HepG2 (cell line): ENCODE data around the gene NRBF2.

Experiments used
- CTCF ChIP-seq: sonication (generic); formaldehyde crosslinking; IDR thresholded peaks from 2 replicates; pipeline ENCODE4 v1.5.0; 2020; ENCODE audit warnings: mild to moderate bottlenecking, missing genetic modification reagents, moderate library complexity
- EED ChIP-seq: sonication (generic); formaldehyde crosslinking; IDR thresholded peaks from 2 replicates; pipeline ENCODE4 v1.5.0; 2020; ENCODE audit warnings: mild to moderate bottlenecking, missing genetic modification reagents
- KLF16 ChIP-seq, 2 experiments: sonication (generic) in 1 of 2; formaldehyde crosslinking in 1 of 2; IDR thresholded peaks; 2 replicates each; pipeline versions ENCODE4 v1.6.1 to v1.8.0; 2016 to 2023; ENCODE audit warnings: missing genetic modification reagents in 2 of 2, missing compliant biosample characterization in 1 of 2
- NR2C2 ChIP-seq: sonication (generic); formaldehyde crosslinking; IDR thresholded peaks from 2 replicates; pipeline ENCODE4 v1.4.0; 2020; ENCODE audit warnings: missing genetic modification reagents, mild to moderate bottlenecking, moderate library complexity, borderline replicate concordance
- POLR2AphosphoS5 ChIP-seq: IDR thresholded peaks from 2 replicates; pipeline ENCODE4 v1.6.1; 2012; ENCODE audit warnings: low read depth, low read length
- SRF ChIP-seq: IDR thresholded peaks from 2 replicates; pipeline ENCODE4 v1.6.1; 2011; ENCODE audit warnings: mild to moderate bottlenecking, low read depth, low read length, moderate library complexity
- STAT6 ChIP-seq: sonication (generic); formaldehyde crosslinking; IDR thresholded peaks from 2 replicates; pipeline ENCODE4 v1.4.0; 2020; ENCODE audit warnings: missing genetic modification reagents, mild to moderate bottlenecking, borderline replicate concordance

GRCh38 chr10:63120554-63120953 lies 12.6 kb upstream of the NRBF2 start:
- no peak for TF ChIP-seq NR2C2
- no peak for TF ChIP-seq CTCF (CRISPR knock-in tag)
- TF ChIP-seq POLR2AphosphoS5, result no peak
- no peak for TF ChIP-seq SRF
- no peak for TF ChIP-seq KLF16 (CRISPR knock-in tag; IDR thresholded peaks at IDR 0.05)
- TF ChIP-seq STAT6 (CRISPR knock-in tag), result no peak
- no peak for TF ChIP-seq EED (CRISPR knock-in tag)
